AG08395 (cell line): ENCODE measurements around the gene STK32C.
A peak's percentile ranks its signal among the peaks of the same experiment; 100 is the strongest.
"Not testable (repeated sequence)": the region's sequence is repeated elsewhere in the genome, so short reads cannot be mapped to it uniquely, and the experiment has no call there.

Experiments
- DNase-seq: peaks from one replicate; pipeline ENCODE4 v3.0.0; 2012; ENCODE audit warnings: mixed read lengths, low spot score

STK32C gene

DNA sequence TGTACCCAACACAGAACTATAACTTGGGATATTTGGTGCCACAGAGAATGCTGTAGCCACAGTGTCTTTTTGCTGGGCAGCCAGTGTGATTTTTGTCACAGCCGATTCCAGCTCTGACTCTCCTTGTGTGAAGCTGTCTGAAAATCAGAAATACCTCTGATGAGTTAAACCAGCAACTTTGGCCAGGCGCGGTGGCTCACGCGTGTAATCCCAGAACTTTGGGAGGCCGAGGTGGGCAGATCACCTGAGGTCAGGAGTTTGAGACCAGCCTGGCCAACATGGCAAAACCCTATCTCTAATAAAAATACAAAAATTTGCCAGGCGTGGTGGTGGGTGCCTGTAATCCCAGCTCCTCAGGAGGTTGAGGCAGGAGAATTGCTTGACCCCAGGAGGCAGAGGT lies 30.1 kb upstream of the STK32C start:
- DNase-seq, result not testable (repeated sequence)

DNA sequence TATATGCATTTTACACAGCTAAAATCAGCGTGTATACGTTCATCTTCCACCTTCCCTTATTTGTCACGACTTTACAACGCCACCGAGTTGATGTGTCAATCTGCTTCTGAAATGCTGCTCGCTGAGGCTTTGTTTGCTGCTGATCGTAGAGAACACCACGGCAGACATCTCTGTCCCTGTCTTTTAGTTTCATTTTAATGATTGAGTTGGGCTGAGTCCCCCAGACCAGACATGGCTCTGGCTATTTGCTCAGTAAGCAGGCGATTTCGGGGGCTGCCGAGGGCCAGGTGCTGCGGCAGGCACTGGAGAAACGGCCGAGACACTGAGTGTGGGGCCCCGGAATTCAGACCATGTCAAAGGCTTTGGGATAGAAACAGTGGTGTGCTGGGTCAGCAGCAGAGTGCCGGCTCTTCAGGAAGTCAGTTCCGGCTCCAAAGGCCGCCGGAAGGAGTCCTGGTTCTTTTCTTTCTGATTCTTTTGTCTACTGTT lies 29.2 kb upstream of the STK32C start:
- no peak for DNase-seq

DNA sequence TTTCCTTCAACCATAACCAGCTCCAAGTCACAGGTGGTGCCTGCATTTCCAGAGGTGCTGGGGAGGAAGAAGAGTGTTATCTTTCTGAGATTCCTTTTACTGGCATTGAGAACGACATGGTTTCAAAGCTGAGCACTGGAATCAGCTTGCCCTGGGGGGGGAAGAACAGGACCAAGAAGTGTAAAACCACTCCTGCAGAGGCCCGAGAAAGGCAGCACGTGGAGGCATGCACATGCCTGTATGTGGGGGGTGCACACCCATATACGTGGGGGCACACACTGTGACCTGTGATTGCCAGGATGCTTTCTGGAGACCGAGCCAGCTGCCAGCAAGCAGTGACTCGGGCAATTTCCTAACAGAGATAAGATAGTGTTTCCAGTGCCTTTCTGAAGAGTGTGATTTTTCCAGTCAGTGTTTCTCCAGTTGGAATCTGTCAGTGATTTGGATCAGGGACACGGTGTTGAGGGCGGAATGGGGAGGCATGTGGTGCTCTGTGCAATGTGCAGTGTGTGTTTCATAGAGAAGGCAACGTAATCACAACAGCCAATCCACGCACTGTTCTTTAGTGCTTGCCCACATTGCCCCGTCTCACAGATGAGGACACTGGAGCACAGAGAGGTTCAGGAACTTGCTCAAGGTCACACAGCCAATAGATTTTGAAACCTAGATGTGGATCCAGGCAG lies 28.5 kb upstream of the STK32C start:
- DNase-seq, result no peak

DNA sequence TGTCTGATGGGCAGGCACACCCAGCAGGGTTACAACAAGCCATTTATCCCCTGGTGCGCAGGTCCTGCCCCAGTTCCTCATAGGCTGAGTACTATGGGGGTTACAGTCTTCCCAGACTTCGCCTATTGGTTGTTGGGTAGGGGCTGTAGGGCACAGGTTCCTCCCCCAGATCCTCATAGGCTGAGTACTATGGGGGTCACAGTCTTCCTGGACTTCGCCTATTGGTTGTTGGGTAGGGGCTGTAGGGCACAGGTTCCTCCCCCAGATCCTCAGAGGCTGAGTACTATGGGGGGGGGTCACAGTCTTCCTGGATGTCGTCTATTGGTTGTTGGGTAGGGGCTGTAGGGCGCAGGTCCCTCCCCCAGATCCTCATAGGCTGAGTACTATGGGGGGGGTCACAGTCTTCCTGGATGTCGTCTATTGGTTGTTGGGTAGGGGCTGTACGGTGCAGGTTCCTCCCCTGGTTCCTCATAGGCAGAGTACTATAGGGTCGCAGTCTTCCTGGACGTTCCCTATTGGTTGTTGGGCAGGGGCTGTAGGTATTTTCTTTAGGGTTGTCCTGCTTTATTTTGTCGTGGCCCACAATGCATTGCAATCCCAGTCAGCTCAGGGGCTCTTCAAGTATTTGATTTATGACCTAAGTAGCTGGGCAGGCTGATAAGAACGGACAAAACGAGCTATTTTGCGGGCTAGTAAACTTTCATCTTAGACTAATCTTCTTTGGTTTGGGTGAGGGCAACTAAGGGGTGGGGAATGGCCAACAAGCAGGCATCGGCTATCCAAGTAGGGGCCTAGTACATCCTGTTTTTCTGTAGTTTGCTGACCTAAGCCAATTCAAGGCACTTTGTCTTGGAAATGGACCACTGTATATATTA lies 27.7 kb upstream of the STK32C start:
- no peak for DNase-seq

GRCh38 chr10:132334631-132335188 lies 27.0 kb upstream of the STK32C start:
- DNase-seq, result no peak

GRCh38 chr10:132333386-132333785 lies 25.6 kb upstream of the STK32C start:
- DNase-seq, result no peak

DNA sequence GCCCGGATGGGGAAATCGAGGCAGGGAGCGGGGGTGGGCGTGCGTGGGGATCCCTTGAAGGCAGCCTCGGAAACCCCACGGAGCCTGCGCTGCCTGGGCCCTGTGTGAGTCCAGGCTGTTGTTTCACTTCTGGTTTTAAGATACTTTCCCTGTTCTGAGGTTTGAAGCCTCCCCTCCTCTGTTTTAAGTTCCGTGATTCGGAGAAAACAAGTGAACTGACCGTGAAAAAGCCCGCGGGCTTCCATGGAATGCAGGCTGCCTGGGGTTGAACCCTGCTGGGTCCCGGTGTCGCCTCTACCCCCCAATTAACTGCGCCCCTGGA lies 24.6 kb upstream of the STK32C start:
- peak; percentile 15 for DNase-seq

GRCh38 chr10:132331601-132332432 lies 24.1 kb upstream of the STK32C start, which contains the start of gene LRRC27:
Gene LRRC27 (plus strand): TSS chr10:132332193. CDS start chr10:132333525, 1,332 bp downstream.
- DNase-seq, result peak; percentile 100

GRCh38 chr10:132330486-132330833 lies 22.7 kb upstream of the STK32C start:
- DNase-seq, result no peak

GRCh38 chr10:132329565-132330485 lies 22.1 kb upstream of the STK32C start:
- peak; percentile 71 for DNase-seq

DNA sequence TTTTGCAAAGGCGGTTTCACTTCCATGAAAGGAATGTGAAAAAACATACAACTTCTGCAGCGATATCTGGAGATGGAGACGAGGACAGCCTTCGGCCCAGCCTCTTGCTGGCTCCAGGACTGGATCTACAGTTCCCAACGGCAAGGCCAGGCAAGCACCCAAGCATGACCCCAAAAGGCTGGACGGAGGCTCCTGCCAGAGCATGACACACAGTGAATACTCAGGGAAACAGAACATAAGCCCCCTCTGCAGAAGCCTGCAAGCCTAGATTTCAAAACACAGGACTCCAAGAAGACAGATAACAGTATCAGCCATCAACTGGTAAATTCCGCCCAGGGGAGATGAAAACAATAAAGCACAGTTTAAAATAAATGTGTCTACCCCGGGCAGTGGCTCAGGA lies 21.0 kb upstream of the STK32C start:
- DNase-seq, result no peak

- no peak for DNase-seq
Measured at GRCh38 chr10:132328106-132328505, 20.4 kb upstream of the STK32C start.

- DNase-seq, result no peak
Measured at GRCh38 chr10:132326925-132327324, 19.2 kb upstream of the STK32C start.

- DNase-seq, result no peak
Measured at GRCh38 chr10:132326344-132326889, 18.7 kb upstream of the STK32C start.

DNA sequence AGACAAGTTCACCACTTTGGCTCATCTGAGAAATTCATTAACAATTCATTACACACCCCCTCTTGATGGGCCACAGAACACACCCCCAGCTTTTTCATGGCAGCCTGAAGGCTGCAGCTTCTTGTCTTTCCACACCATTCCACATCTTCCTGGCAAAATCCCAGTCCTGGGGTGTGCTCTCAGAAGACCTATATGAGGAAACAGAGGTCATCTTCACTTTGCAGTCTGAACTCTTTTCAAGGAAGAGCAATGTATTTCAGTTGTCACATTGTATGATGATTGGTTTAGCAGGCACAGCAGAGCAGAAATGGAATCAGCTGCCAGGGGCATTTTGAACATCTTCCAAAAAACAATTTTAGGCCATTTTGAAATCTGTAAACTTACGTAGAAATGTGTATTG lies 16.4 kb upstream of the STK32C start:
- DNase-seq, result no peak

DNA sequence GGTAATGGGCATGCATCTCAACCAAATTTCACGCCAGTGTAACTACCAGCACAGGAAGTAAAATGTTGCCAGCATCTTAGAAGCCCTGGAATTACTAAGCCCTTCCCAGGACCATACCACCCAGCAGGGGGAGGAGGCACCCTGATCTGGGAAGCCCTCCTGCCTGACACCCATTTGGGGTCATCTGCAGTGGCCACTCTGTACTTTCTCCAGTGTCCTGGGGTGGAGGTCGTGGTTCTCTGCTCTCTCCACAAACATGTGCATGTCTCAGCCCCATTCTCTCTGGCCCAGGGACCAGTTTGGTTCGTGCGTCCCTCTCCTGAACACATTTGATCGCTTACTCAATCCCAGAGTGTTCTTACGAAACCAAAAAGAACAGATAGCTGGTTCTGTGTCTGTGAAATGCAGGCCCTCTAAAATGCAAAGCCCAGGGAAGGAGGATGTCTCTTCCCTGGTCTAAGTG lies 14.9 kb upstream of the STK32C start:
- DNase-seq, result peak; percentile 53

- no peak for DNase-seq
Measured at GRCh38 chr10:132321726-132322125, 14.0 kb upstream of the STK32C start.

GRCh38 chr10:132320654-132321469 lies 13.1 kb upstream of the STK32C start:
- no peak for DNase-seq

- peak; percentile 93 for DNase-seq
Measured at GRCh38 chr10:132319853-132320653, 12.3 kb upstream of the STK32C start.
